22Rv1 (cell line): ENCODE measurements around the gene GORASP1.

Source experiments
- H3K27ac ChIP-seq: fragments of 450-650 bp; 2 replicates; pipeline ENCODE4 v1.5.1; 2017
- CTCF ChIP-seq: fragments of 450-650 bp; IDR thresholded peaks from 2 replicates; pipeline ENCODE4 v1.5.1; 2017; ENCODE audit warnings: mild to moderate bottlenecking
- ZFX ChIP-seq: fragments of 450-650 bp; IDR thresholded peaks from 2 replicates; pipeline ENCODE4 v1.6.1; 2017; ENCODE audit warnings: antibody characterized with exemption, borderline replicate concordance

The GORASP1 gene

GRCh38 chr3:39134305-39134704 lies 26.9 kb upstream of the GORASP1 start:
- TF ChIP-seq CTCF, result no peak
- no peak for TF ChIP-seq ZFX

GRCh38 chr3:39133822-39134221 lies 26.4 kb upstream of the GORASP1 start:
- TF ChIP-seq ZFX (no peak), CTCF (no peak)
- no peak overlapping the region for H3K27ac ChIP-seq

More at GRCh38 chr3:39134305-39134704, 26.9 kb upstream of the GORASP1 start:
- H3K27ac ChIP-seq, result no peak overlapping the region

- TF ChIP-seq CTCF (no peak), ZFX (no peak)
- peak overlapping the region; percentile 8; the same call in 1 of the 2 replicates for H3K27ac ChIP-seq
These were observed 25.7 kb upstream of the GORASP1 start for GRCh38 chr3:39133093-39133490.

GRCh38 chr3:39132096-39133092 lies 25.0 kb upstream of the GORASP1 start:
- TF ChIP-seq CTCF, result no peak
- no peak for TF ChIP-seq ZFX
- peak overlapping the region; percentile 8; the same call in 1 of the 2 replicates for H3K27ac ChIP-seq

GRCh38 chr3:39130693-39131265 lies 23.4 kb upstream of the GORASP1 start:
- peak overlapping the region; percentile 37; the same call in 1 of the 2 replicates for H3K27ac ChIP-seq
- TF ChIP-seq ZFX (no peak), CTCF (no peak)

- peak overlapping the region; percentile 37; the same call in 1 of the 2 replicates for H3K27ac ChIP-seq
- TF ChIP-seq ZFX (no peak), CTCF (no peak)
These were observed 22.6 kb upstream of the GORASP1 start for GRCh38 chr3:39130026-39130425.

- TF ChIP-seq CTCF (no peak), ZFX (no peak)
- H3K27ac ChIP-seq, result no peak overlapping the region
These were observed 21.5 kb upstream of the GORASP1 start for GRCh38 chr3:39128951-39129350.
